Progenitor cell of endocrine pancreas (in vitro differentiated cells): ENCODE data around the gene KIAA0930. TPM values are rescaled to one million over a fixed set of nuclear protein-coding genes. Genes with fewer than 3 reads are reported as not detected.
A peak's percentile ranks its signal among the peaks of the same experiment; 100 is the strongest.

ENCODE experiments used
- DNase-seq: peaks from one replicate; pipeline ENCODE4 v3.0.0; 2021; ENCODE audit warnings: low spot score; ENCODE audit not compliant: unreplicated experiment
- H3K27ac Mint-ChIP-seq: 2 replicates; pipeline ENCODE4 v1.8.0; 2021; ENCODE audit warnings: mild to moderate bottlenecking, moderate library complexity, mixed read lengths
- H3K27me3 Mint-ChIP-seq: 2 replicates; pipeline ENCODE4 v1.8.0; 2021; ENCODE audit warnings: mixed read lengths
- H3K36me3 Mint-ChIP-seq: 2 replicates; pipeline ENCODE4 v1.8.0; 2022; ENCODE audit warnings: mixed read lengths; ENCODE audit not compliant: insufficient read depth
- H3K4me1 Mint-ChIP-seq: 2 replicates; pipeline ENCODE4 v1.8.0; 2021; ENCODE audit warnings: low read depth, mixed read lengths
- H3K4me3 Mint-ChIP-seq: 2 replicates; pipeline ENCODE4 v1.8.0; 2021; ENCODE audit warnings: low read depth, mild to moderate bottlenecking, moderate library complexity, mixed read lengths
- H3K9me3 Mint-ChIP-seq: 2 replicates; pipeline ENCODE4 v1.8.0; 2021; ENCODE audit warnings: low read depth, mixed read lengths
- CTCF ChIP-seq: fragments of 200-600 bp; sonication (generic); IDR thresholded peaks from one replicate; pipeline ENCODE4 v1.5.0; 2021; ENCODE audit warnings: antibody characterized with exemption, mild to moderate bottlenecking; ENCODE audit not compliant: unreplicated experiment
- total RNA-seq: library from RNA; stranded (reverse); gene quantifications from 2 replicates; pipeline ENCODE4 v1.2.1, GENCODE V29; 2021

The KIAA0930 gene
- total RNA-seq, 1 donor from 2014 or later, result 45.3 TPM

GRCh38 chr22:45273452-45274075 is 32.9 kb upstream of the KIAA0930 start:
- Mint-ChIP-seq H3K4me3 (no peak overlapping the region), H3K36me3 (no peaks in the 10 kb centered on the region), H3K27ac (no peak overlapping the region), H3K4me1 (peaks cover 9% of the 10 kb centered on the region), H3K27me3 (peaks cover 28% of the 10 kb centered on the region), H3K9me3 (no peaks in the 10 kb centered on the region)
- no peak for DNase-seq
- no peak for TF ChIP-seq CTCF

GRCh38 chr22:45272498-45272897 is 31.8 kb upstream of the KIAA0930 start:
- no peaks in the 10 kb centered on the region for H3K36me3 Mint-ChIP-seq
- peaks cover 9% of the 10 kb centered on the region for H3K4me1 Mint-ChIP-seq
- H3K27me3 Mint-ChIP-seq, result peaks cover 24% of the 10 kb centered on the region
- H3K4me3 Mint-ChIP-seq, result no peak overlapping the region
- TF ChIP-seq CTCF, result no peak
- DNase-seq, result no peak
- H3K27ac Mint-ChIP-seq, result no peak overlapping the region
- H3K9me3 Mint-ChIP-seq, result no peaks in the 10 kb centered on the region

GRCh38 chr22:45271667-45272201 is 31.0 kb upstream of the KIAA0930 start:
- no peak for TF ChIP-seq CTCF
- Mint-ChIP-seq H3K4me3 (no peak overlapping the region), H3K27ac (no peak overlapping the region), H3K9me3 (no peaks in the 10 kb centered on the region), H3K4me1 (peaks cover 9% of the 10 kb centered on the region), H3K36me3 (no peaks in the 10 kb centered on the region), H3K27me3 (peaks cover 24% of the 10 kb centered on the region)
- DNase-seq, result no peak

- DNase-seq, result no peak
- Mint-ChIP-seq H3K36me3 (no peaks in the 10 kb centered on the region), H3K4me1 (peaks cover 9% of the 10 kb centered on the region), H3K27ac (no peak overlapping the region), H3K27me3 (peaks cover 24% of the 10 kb centered on the region), H3K9me3 (no peaks in the 10 kb centered on the region), H3K4me3 (peak overlapping the region; percentile 76)
- TF ChIP-seq CTCF, result no peak
These were observed 29.7 kb upstream of the KIAA0930 start for GRCh38 chr22:45270095-45271020.
